NT2/D1 (cell line): ENCODE measurements around the gene ZNF513.
"Not testable (repeated sequence)": the region's sequence is repeated elsewhere in the genome, so short reads cannot be mapped to it uniquely, and the experiment has no call there.

Experiments used
- DNase-seq: peaks from one replicate; pipeline ENCODE4 v3.0.0-alpha.2; 2011; ENCODE audit warnings: low read depth, low spot score
- H3K27me3 ChIP-seq: 2 replicates; pipeline ENCODE4 v1.6.0; 2011; ENCODE audit warnings: mild to moderate bottlenecking; ENCODE audit not compliant: insufficient read length, insufficient read depth
- H3K36me3 ChIP-seq: 2 replicates; pipeline ENCODE4 v1.6.1; 2011; ENCODE audit warnings: mild to moderate bottlenecking, low read length, mixed read lengths; ENCODE audit not compliant: insufficient read depth, insufficient read length
- H3K4me1 ChIP-seq: 2 replicates; pipeline ENCODE4 v1.5.1; 2011; ENCODE audit not compliant: insufficient read depth, insufficient read length
- H3K4me3 ChIP-seq: 2 replicates; pipeline ENCODE4 v1.5.1; 2011; ENCODE audit warnings: low read depth; ENCODE audit not compliant: insufficient read length
- H3K9ac ChIP-seq: 2 replicates; pipeline ENCODE4 v1.6.0; 2011; ENCODE audit warnings: low read depth; ENCODE audit not compliant: insufficient read length
- H3K9me3 ChIP-seq: 2 replicates; pipeline ENCODE4 v1.5.1; 2011; ENCODE audit warnings: mild to moderate bottlenecking, low read length; ENCODE audit not compliant: insufficient read depth
- SUZ12 ChIP-seq: IDR thresholded peaks from 2 replicates; pipeline ENCODE4 v1.6.1; 2011; ENCODE audit not compliant: insufficient read length, insufficient read depth; ENCODE audit errors: extremely low read depth
- YY1 ChIP-seq: IDR thresholded peaks from 2 replicates; pipeline ENCODE4 v1.6.1; 2011; ENCODE audit not compliant: insufficient read length, insufficient read depth
- ZNF274 ChIP-seq: IDR thresholded peaks from 2 replicates; pipeline ENCODE4 v1.6.1; 2011; ENCODE audit warnings: mild to moderate bottlenecking, low read depth, low read length

Gene ZNF513

DNA sequence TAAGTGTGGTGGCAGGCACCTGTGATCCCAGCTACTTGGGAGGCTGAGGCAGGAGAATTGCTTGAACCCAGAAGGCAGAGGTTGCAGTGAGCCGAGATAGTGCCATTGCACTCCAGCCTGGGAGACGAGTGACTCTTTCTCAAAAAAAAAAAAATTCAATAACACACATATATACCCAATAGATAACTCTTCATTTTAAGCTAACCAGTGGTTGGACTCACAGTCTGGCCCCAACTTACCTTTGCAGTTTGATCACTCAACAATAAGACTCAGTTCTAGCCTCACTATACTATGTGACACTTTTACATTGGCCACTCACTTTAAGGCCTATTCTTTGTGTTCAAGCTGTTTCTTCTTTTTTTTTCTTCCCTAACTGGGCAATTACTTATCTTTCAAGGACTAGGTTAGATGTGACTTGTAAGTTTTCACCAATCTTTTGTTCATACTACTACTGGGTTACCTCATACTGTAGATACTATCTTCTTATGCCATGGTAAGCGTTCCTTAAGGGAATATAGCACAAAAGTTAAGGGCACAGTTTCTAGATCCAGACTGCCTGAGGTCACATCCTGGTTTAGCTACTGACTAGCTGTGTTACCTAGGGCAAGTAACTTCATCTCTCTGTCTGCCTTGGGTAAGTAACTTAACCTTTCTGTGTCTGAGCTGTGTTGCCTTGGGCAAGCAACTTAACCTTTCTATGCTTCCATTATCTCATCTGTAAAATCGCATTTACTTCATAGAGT is 17.7 kb downstream of the ZNF513 start:
- H3K36me3 ChIP-seq = peaks cover 48% of the 10 kb centered on the region
- TF ChIP-seq SUZ12 = no peak
- TF ChIP-seq ZNF274 = no peak
- TF ChIP-seq YY1 = no peak
- H3K9me3 ChIP-seq = 0 out of 2 replicates have a peak, but pooled peaks cover 7% of the 10 kb centered on the region
- H3K4me1 ChIP-seq = no peaks in the 10 kb centered on the region
- no peak overlapping the region for H3K9ac ChIP-seq
- no peaks in the 10 kb centered on the region for H3K27me3 ChIP-seq
- H3K4me3 ChIP-seq = no peak overlapping the region
- no peak for DNase-seq

DNA sequence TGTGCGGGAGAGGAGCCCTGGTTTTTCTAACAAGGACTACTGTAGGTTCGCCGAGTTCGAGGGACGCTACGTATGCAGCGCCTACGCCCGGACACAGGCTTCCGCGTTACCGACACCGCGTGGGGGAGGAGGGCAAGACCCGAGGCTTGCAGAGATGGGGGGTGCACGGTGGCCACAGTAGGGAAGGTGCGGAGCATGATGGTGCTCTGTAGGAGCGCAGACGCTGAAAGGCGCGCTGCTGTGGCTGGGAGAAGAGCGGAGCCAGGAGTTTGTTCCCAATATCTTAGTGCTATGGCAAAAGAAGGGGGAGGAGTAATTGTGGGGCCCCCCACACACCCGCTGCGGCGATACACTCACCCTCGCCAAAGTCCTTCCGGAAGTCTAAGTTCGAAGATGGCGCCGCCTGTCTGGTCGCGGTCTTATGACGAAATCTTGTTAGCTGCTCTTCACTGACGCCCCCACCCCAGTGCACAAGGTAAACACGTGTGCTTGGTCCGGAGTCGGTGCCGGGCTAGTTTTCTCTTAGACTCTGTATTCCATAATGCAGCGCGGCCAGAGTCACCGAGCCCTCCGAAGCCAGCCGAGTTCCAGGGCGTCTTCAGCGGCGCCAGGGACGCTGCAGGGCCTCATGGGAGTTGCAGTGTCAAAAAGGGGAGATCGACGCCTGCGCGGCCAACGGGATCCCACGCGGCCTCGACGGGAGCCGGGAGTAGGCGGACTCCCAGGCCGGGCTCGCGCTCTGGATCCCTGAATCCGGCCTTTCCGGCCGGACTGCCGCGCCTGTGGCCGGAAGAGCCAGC is 24.0 kb downstream of the ZNF513 start, which contains the start of gene GTF3C2:
TSS of gene GTF3C2 (minus strand) at position 383 of the 800 bp plus-strand sequence. CDS start 13,210 bp downstream, outside the sequence.
- H3K4me1 ChIP-seq = no peaks in the 10 kb centered on the region
- H3K4me3 ChIP-seq = peak within 1 kb of the TSS; percentile 93
- TF ChIP-seq YY1 (peak; percentile 79), ZNF274 (no peak)
- DNase-seq = peak; percentile 98
- 0 out of 2 replicates have a peak, but pooled peaks cover 7% of the 10 kb centered on the region for H3K9me3 ChIP-seq
- H3K27me3 ChIP-seq = no peaks in the 10 kb centered on the region
- H3K9ac ChIP-seq = peak within 1 kb of the TSS; percentile 98
- peaks cover 13% of the 10 kb centered on the region for H3K36me3 ChIP-seq

DNA sequence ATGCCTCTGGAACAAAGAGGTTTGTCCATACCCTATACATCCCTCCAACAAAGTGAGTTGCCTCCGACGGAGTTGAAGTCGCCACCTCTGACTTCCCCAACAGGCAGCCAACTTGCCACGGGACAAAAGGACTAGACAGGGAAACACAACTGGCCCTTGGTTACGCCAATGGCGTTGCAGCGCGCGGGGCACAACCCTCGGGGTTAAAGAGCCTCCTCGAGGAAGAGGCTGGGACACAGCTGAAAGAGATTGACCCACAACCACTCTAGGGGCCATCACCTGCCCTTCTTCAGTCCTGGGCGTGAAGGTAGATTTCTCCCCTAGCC is 24.5 kb downstream of the ZNF513 start:
- Histone ChIP-seq H3K9ac (peak overlapping the region; percentile 98), H3K36me3 (peaks cover 13% of the 10 kb centered on the region), H3K4me3 (peak overlapping the region; percentile 93), H3K9me3 (0 out of 2 replicates have a peak, but pooled peaks cover 7% of the 10 kb centered on the region), H3K4me1 (no peaks in the 10 kb centered on the region), H3K27me3 (no peaks in the 10 kb centered on the region)
- TF ChIP-seq ZNF274 (no peak), YY1 (no peak)
- peak; percentile 23 for DNase-seq

DNA sequence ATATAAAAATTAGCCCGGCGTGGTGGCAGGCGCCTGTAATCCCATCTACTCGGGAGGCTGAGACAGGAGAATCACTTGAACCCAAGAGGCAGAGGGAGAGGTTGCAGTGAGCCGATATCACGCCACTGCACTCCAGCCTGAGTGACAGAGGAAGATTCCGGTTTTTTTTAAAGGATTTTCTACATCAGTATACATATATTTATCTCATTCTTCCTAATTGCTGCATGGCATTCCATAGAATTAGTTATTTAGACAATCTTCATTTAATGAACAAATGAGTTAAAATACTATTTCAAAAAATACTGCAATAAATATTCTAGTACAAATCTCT is 26.0 kb downstream of the ZNF513 start:
- Histone ChIP-seq H3K9me3 (0 out of 2 replicates have a peak, but pooled peaks cover 7% of the 10 kb centered on the region), H3K9ac (no peak overlapping the region), H3K27me3 (no peaks in the 10 kb centered on the region), H3K36me3 (peaks cover 18% of the 10 kb centered on the region), H3K4me1 (no peaks in the 10 kb centered on the region), H3K4me3 (no peak overlapping the region)
- TF ChIP-seq ZNF274 = no peak
- no peak for DNase-seq

DNA sequence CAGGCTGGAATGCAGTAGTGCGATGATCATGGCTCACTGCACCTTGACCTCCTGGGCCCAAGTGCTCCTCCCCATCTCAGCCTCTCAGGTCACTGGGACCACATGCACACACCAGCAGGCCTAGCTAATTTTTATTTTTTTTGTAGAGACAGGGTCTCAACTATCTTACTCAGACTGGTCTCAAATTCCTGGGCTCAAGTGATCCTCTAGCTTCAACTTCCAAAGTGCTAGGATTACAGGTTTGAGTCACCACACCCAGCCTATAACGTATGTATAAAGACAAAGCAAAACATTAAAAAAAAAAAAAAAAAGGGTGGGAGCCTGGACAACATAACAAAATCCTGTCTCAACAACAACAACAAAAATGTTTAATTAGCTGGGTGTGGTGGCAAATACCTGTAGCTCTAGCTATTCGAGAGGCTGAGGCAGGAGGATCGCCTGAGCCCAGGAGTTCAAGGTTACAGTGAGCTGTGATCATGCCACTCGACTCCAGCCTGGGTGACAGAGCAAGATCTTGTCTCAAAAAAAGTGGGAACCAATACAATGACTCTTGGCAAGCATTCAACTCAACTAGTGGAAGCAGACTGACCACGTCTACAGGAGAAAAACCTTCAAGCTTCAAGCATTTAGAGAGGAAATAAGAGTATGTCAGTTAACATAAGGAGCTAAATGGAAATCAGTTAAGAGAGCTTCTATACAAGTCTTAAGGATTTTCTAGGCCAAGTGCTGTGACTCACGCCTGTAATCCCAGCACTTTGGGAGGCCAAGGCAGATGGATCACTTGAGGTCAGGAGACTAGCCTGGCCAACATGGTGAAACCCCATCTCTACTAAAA is 26.6 kb downstream of the ZNF513 start:
- peaks cover 18% of the 10 kb centered on the region for H3K36me3 ChIP-seq
- no peaks in the 10 kb centered on the region for H3K27me3 ChIP-seq
- no peak overlapping the region for H3K9ac ChIP-seq
- H3K4me1 ChIP-seq = no peaks in the 10 kb centered on the region
- no peak overlapping the region for H3K4me3 ChIP-seq
- TF ChIP-seq ZNF274 = no peak
- no peak for TF ChIP-seq YY1
- no peak for TF ChIP-seq SUZ12
- no peak for DNase-seq
- H3K9me3 ChIP-seq = 0 out of 2 replicates have a peak, but pooled peaks cover 7% of the 10 kb centered on the region

DNA sequence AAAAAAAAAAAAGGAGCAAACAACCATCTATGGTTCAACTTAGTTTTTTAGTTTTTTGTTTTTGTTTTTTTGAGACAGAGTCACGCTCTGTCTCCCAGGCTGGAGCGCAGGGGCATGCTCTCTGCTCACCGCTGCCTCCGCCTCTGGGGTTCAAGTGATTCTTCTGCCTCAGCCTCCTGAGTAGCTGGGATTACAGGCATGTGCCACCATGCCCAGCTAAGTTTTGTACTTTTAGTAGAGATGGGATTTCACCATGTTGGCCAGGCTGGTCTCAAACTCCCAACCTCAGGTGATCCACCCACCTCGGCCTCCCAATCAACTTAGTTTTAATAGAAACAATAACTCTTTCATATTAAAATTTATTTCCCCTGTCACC is 27.2 kb downstream of the ZNF513 start:
- not testable (repeated sequence) for H3K4me3 ChIP-seq, H3K4me1 ChIP-seq, H3K27me3 ChIP-seq, H3K9me3 ChIP-seq, DNase-seq, H3K9ac ChIP-seq
- H3K36me3 ChIP-seq = peaks cover 14% of the 10 kb centered on the region

DNA sequence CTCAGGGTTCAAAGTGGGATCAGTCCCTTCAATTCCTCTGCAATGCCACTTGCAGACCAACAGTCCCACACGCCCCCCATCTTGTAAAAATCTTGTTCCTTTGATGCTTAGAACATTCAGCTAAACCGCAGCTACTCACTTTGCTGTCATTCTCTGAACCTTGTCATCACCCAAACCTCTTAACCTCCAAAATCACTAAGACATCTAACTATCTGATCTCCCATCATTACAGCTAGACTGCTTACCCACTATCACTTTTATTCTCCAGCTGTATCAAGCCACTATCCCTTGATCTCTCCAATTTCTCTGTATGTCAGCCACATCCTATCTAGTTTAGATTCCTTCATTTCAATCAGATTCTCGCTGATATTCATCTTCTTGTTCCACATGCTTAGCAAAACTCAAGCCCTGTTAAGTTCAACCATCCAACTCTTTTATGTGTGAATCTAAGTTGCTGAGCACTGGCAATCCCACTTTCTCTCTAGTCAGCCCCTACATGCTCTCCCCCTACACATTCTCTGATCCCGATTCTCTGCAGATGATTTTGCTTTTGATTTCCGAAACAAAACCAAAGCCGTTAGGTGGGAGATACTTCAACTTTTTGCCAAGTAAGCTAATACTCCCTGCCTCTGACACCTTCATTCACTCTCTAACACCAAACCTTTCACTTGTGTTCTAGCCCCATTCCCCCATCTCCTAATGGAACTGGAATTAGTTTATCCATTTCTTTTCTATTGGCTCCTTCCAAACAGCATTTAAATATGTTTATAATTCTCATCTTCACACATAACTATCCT is 28.5 kb downstream of the ZNF513 start:
- Histone ChIP-seq H3K4me3 (no peak overlapping the region), H3K9me3 (no peaks in the 10 kb centered on the region), H3K9ac (no peak overlapping the region), H3K4me1 (no peaks in the 10 kb centered on the region), H3K27me3 (no peaks in the 10 kb centered on the region), H3K36me3 (peaks cover 10% of the 10 kb centered on the region)
- no peak for DNase-seq
- TF ChIP-seq SUZ12 (no peak), ZNF274 (no peak)
